ENCODE results near the gene BBS2.
A peak's percentile ranks its signal among the peaks of the same experiment; 100 is the strongest.

The BBS2 gene, protein sequence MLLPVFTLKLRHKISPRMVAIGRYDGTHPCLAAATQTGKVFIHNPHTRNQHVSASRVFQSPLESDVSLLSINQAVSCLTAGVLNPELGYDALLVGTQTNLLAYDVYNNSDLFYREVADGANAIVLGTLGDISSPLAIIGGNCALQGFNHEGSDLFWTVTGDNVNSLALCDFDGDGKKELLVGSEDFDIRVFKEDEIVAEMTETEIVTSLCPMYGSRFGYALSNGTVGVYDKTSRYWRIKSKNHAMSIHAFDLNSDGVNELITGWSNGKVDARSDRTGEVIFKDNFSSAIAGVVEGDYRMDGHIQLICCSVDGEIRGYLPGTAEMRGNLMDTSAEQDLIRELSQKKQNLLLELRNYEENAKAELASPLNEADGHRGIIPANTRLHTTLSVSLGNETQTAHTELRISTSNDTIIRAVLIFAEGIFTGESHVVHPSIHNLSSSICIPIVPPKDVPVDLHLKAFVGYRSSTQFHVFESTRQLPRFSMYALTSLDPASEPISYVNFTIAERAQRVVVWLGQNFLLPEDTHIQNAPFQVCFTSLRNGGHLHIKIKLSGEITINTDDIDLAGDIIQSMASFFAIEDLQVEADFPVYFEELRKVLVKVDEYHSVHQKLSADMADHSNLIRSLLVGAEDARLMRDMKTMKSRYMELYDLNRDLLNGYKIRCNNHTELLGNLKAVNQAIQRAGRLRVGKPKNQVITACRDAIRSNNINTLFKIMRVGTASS

DNA sequence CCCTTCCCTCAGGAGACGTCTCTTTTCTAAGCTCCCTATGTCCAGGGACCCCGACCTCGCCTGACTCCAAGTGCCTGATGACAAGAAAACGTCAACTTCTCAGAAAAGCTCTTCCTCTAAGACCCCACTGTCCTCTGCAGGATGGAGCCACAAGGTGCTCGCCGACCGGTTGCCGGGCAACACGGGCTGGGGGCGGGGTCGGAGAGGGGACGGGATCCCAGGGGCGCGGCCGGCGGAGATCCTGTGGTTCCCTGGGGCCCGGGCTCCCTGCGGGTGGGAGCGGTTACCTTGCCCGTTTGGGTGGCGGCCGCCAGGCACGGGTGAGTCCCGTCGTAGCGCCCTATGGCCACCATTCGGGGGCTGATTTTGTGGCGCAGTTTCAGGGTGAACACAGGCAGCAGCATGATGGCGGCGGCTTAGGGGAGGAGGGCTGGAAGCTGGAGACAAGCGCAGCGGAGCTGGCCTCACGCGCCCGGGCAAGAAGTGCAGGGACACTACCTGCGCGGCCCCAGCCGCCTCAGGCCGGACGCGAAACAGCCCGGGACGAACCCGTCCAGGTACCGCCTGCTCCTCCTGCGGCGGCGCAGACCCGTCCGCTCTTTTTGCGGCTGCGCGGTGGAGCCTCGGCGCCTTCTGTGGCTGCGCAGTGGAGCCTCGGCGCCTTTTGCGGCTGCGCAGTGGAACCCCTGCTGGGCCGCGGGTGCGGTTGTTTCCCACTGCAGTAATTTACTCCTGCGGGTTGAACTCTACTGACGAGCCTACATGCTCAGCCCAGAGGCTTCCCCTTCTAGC is at the start of gene BBS2:
Gene BBS2 (minus strand): TSS at position 566 of the 792 bp plus-strand sequence. CDS start 162 bp downstream, at position 404.
- peak; percentile 71 to 93 (median 86) for DNase-seq

DNA sequence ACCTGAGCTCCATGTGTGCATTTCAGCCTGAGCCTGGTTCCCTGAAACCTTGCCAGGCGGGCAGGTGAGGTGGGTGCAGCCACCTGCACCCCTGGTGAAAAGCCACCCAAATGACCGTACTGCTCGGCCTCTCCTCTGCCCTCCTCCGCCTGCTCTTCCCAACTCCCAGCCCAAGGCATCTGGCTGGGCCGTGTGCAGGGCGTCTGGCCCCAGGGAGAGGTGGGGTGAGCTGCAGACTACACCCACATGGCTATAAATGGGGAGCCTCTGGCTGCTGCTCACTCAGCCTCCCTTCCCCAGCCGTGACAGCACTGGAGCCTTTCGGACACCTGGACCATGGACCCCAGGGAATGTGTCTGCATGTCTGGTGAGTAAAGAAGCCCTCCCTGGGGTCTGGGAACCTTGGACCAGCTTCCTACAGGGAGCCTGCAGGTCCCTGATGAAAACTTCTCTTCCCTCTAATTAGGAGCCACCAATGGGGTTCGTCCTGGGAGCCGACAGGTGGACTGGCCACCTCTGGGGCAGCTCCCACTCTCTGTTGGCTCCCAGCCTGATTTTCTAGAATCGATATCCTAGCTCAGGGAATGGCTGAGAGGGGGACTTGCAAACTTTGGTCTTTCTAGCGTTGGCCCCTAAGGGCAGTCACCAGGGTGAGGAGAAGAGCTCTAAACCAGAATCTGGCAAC is 45.1 kb upstream of the BBS2 start, which contains the start of gene MT4:
Gene MT4 (plus strand): TSS at position 281 of the 685 bp plus-strand sequence. CDS start 56 bp downstream, at position 337.
- no peak for DNase-seq

DNA sequence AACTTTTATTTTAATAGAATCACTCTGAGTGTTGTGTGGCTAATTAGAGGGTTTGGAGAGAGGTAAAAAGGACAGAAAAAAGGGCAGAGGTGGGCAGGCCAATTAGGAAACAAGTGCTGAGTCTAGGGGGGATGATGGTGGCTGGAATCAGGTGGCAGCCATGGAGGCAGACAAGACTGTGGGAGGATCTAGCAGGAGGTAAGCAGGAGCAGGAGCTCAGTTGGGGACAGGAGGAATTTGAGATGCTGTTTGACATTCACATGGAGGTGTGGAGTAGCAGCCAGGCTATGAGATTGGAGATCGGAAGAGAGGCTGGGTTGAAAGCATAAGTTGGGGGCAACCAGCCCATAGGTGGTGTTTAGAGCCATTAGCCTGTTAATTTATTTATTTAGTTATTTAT is 41.3 kb upstream of the BBS2 start:
- DNase-seq, result no peak

DNA sequence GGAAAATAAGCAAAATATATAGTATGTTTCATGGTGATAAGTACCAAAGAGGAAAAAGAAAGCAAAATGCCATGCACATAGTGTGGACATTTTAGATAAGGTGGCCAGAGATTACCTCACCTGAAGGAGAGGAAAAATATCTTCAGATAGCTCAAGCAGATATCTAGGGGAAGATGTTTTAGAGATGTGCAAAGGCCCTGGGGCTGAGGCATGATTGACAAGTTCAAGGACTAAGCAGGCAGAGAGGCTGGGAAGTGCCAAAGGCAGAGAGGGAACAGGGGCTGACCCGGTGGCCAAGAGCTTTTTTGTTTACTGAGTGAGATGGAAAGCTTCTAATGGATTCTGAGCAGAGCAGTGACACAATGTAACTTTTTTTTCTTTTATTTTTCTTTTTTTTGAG is 40.6 kb upstream of the BBS2 start:
- no peak for DNase-seq

DNA sequence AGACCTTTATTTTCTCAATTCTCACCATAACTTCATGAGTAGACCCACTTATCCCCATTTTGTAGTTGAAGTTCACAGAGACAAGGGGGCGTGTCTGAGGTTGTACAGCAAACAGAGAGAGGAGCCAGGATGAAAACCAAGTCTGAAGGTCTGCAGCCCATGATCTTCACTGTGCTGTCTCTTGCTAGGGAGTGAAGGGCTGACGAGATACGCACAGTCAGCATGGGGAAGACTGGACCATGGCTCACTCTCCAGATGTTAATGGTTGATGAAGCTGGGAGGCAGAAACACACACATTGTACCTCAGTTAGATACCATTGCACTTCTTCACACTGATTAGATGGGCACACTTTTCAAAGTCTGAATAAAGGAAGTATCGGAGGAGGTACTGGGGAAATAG is 39.3 kb upstream of the BBS2 start:
- no peak for DNase-seq

DNA sequence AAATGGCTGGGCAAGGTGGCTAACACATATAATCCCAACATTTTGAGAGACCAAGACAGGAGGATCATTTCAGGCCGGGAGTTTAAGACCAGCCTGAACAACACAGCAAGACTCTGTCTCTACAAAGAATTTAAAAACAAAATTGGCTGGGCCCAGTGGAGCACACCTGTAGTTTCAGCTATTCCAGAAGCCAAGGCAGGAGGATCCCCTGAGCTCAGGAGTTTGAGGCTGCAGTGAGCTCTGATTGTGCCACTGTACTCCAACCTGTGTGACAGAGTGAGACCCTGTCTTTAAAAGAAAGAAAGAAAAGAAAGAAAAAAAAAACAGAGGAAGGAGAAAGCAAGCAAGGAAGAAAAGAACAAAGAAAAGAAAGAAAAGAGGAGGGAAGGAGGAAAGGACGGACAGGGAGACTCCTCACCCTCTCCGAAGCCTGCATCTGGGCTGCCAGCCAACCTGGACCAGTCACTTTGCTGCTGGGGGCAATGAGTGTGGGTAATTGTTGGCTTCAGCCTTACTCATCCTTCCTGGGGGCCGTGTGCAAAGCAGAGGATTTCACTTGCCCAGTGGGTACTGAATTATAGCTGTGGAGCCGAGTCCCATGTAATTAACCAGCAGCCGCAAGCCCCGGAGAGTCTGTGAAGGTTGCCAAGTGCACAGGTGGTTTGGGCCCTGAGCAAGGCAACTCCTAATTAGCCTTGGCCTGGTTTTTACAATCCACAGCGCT is 38.4 kb upstream of the BBS2 start:
- no peak for DNase-seq

DNA sequence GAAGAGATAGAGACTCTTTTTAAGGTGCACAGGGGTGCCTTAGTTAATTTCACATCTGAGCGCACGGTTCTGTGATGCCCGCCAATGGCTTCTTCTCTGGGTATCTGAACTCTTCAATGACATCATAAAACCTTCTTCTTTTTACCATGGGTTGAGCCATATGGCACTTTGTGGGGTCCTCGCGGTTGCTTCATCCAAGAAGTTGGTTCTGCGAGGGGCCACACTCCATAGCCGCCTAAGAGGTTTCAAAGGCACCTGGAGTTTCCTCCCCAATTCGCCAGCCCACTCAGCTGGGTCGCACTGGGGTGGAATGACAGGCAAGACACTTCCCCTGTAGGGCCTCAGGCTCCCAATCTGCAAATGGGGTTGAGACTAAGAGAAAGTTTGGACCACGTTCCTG is 34.6 kb upstream of the BBS2 start:
- no peak for DNase-seq

DNA sequence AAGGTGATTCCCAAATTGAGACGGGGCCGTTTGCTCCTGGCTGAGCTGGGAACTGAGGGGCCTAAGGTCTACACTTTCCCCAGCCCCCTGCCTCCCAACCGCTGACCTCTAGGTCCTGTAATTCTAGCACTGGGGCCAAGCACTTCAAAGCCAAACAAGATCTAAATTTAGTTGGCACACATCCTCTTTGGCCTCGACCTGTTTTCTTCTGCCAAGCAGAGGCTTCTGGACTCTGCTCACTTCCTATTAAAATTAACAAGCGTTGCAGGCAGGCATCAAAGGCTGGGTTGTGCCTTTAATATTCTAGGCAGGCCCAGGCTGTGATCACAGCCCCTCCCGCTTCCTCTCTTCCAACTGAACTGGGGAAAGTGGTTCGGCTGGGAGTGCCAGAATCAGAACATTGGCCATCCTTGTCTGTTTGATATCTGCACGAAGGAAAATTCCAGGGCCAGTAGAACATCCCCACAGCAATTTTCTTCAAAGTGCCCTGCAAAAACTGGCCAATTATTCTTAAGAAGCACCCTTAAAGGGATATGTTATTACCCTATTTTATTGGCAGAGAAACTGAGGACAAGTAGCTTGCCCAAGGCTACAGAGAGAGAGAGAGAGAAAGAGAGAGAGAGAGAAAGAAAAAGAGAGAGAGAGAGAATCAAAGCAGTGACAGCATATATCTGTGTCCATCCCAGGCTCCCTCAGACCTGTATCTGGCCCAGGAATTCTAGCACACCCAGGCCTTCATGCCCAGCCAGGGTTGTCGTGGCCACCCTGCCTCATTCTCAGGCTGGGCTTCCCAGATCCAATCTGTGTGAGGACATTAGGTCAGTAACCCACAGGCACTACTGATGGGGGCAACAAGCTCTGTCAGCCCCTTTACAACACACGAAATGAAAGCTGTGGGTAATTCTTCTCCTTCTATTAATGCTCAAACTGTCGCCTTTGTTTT is 32.2 kb upstream of the BBS2 start:
- DNase-seq, result no peak

DNA sequence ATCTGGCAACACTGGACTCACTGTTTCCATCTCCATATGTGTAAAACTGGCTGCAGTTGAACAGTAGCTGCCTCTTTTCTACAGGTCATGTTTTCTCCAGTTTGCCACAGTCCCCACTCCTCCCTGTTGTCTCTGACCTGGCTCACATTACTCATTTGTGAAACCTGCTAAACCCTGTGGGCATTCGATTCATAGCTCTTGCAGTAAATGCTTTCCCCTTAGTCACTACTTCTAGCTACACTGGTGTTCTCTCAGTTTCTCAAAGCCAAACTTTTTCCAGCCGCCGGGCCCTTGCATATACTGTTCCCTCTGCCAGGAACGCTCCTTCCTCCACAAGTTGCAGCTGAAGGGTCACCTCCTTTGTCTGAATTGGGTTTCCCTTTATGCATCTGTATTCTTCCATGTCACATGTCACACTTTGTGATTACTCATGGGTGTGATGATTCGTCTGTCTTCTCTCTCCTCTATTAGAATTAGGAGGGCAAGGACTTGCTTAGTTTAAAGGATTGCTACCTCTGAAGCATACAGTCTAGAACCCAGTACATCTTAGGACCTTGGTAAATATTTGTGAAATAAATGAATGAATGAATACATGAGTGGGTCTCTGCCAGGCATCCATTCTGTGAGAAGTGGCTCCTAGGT is 30.0 kb upstream of the BBS2 start:
- no peak for DNase-seq

DNA sequence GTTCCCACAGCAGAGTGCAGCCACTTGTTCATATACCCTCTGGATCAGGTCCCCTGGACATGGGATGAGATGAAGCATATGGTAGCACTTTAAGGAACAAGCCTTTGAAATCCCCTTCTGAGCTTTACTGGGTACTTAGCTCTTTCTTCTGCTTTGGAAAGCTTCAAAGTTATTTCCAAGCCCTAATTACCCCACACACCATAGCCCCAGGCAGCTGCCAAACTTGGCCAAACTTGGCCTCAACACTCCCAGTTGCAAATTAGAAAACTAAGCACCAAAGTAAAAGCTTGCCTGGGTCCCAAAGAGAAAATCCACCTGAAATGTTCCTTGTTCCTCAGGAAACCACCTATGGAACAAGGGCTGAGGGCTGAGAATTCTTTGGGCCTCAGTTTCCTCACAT is 29.3 kb upstream of the BBS2 start:
- no peak for DNase-seq

DNA sequence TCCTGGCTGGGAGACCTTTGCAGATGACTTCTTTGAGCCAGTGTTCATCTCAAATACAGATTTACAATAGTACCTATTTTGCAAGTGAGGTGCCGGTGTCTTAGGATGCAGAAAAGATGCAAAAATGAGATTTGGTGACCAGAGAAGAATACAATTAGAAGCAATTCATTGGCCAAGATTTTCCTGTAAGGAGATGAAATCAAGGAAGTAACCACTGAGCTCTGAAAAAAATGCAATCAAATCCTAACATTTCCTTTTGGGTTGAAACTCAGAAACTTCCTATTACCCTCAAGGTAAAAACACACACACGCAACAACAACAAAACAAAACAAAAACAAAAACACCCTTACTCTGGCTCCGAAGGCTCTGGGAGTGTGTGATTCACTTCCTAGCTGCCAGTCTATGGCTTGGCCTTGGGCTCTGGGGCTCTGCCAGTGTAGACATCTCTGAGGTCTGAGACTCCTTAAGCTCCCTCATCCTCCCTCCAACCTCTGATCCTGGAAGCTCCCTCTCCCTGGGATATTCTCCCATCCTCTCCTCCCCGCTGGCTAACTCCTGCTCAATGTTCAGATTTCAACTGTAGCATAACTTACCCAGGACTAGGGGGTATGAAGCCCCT is 28.2 kb upstream of the BBS2 start:
- DNase-seq, result no peak

DNA sequence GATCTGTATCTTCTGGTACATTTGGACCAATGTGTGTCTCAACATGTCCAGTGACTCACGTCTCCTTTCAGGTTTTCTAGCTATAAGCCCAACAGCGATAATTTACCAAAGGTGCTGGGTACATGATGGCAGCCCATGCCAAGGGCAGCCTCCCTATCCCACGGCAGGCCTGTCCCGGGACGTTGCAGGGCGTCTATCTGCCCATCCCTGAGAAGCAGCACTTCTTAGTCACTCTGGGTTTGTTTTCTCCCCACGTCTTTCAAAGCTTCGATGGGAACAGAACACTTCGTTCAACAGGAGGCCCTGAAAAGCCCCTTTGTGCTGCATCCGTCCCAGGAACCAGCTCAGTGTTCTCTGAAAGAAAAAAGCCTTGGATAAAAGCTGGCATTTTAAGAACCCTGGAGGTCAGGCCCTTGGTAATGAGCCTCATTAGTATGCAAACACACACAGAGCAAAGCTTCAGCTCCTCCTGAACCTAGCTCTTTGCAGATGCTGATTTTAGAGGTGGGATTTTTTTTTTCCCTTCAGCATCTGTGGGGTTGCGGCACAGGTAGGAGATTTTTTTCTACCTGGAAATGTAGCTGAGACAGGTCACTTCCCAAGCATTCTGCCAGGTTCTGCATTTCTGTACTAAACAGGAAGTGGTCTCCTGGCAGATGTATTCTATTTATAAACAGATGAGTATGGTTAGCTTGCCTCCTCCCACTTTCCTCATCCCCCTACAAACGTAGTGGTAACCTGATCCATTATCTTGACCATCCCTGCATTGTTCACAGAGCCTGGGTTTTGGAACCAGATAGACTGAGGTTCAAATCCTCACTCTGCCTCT is 27.5 kb upstream of the BBS2 start:
- no peak for DNase-seq

DNA sequence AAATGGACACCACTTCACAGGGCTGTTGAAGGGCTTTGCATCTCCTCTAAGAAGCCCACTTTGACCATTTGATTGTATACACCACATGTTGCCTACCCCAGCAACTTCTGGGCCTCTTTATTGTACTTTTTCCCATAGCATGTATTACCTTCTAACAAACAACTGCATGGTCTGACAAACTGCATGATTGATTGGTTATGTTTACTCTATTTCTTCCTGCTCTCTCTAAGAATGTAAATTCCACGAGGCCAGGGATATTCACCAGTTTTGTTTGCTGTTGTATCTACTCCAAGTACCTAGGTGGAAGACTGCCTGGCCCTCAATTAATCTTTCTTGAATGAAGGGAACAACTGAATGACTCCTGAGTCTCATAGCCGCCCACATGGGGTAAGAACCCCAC is 22.2 kb upstream of the BBS2 start:
- no peak for DNase-seq

DNA sequence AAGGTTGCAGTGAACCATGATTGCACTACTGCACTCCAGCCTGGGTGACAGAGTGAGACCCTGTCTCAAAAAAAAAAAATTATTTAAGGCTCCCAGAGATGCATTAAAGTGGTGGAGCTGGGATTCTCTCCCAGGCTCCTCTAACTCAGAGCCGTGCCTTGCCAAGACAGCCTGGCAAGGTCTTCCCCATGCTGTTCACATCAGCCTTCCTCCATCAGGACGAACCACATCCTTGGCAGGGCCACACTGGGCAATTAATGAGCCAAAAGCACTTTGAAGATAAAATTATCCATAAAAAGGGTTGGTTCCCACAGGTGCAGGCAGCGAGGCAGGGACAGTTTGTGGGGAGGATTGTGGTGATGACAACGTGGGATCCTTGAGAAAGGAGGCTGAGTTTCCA is 19.8 kb upstream of the BBS2 start:
- DNase-seq, result no peak

DNA sequence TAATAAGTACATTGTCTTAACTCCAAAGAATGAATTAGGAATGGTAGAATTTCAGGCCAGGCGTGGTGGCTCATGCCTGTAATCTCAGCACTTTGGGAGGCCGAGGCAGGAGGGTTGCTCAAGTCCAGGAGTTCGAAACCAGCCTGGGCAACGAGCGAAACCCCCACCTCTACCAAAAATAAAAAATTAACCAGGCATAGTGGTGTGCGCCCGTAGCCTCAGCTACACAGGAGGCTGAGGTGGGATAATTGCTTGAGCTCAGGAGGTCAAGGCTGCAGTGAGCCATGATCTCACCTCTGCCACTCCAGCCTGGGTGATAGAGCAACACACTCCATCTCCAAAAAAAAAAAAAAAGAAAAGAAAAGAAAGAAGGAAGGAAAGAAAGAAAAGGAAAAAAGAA is 18.5 kb upstream of the BBS2 start:
- no peak for DNase-seq

DNA sequence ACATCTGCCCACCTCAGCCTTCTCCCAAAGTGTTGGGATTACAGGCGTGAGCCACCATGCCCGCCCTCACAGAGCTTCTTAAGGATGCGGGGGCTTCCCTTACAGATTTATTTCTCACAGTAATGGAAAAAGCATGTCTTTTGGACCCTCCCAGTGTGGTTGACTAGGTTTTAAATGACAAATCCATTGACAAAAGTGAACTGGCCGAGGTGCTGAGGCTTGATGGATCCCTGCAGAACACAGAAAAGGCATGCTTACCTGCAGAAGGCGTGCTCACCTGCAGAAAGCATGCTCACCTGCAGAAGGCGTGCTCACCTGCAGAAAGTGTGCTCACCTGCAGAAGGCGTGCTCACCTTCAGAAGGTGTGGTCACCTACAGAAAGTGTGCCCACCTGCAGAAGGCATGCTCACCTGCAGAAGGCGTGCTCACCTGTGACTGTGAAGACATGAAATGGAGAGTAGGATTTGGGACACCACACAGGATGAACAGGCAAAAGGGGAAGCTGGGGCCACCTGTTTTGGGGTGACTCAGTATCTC is 15.1 kb upstream of the BBS2 start:
- DNase-seq, result no peak

DNA sequence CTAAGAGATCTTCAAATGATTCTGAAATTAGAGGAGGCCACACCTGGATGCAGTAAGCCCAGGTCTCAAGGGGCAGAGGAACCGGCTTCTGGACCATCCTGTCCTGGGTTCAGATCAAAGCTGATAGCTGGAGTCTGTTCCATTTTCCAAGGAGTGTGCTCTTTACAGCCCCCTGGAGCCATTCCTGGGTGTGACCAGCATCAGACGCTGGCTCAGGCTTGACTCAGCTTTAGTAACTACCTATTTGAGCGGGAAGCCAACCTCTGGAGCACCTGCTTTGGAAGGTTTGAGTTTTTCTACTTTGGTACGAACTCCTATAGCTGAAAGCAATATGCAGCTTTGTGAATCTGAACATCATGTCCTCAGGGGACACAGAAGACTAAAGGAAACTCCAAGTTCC is 12.9 kb upstream of the BBS2 start:
- no peak for DNase-seq

DNA sequence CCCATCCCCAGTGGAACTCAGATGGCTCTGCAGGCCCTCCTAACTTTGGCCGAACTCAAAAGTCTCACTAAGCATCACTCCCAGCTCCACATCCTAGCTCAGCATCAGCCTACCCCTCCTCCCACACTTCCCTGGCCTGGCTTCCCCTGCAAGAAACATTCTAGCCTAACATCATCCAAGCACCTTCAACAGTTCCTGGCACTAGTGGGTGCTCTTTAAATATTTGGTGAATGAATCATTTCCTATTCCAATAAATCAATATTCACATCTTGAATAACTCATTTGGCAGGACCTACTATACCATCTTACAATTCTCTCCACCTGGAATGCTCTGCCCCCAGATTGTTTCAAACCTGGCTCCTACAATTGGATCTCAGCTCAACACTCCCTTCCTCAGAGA is 11.0 kb upstream of the BBS2 start:
- DNase-seq, result no peak

DNA sequence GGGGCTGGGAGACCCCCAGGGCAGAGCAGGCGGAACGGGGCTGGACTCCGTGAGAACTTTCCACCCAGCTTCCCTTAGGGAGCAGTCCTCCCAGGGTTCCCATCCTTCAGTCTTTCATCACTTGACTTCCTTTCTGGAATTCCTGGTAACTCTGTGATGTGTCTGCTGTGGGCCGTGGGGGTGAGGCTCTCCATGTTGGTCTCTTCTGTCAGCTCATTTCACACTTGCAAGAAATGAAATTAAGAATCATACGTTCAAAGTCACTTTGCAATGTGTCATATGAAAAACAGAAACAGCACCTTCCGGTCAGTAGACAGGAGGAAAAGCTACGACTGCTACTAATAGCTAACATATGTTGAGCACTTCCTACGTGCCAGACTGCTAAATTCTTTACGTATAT is 5.4 kb upstream of the BBS2 start:
- DNase-seq, result no peak

Data from activated naive CD4-positive, alpha-beta T cell (primary cell).